Transverse colon (tissue), 3 donors: ENCODE measurements around the gene ZNF618.

ENCODE experiments used
- EP300 ChIP-seq: sonication (generic); formaldehyde crosslinking; IDR thresholded peaks from one replicate; pipeline ENCODE4 v1.6.1; 2017; ENCODE audit warnings: antibody characterized with exemption, low read depth
- TF ChIP-seq, protein P1 (sequence below), 5 experiments: fragments of 200-600 bp in 3 of 5; fragments of 450-650 bp in 2 of 5; sonication (generic) in 3 of 5; IDR thresholded peaks; 1 replicate in 2 of 5; 2 replicates in 3 of 5; pipeline ENCODE4 v1.5.1; 2016 to 2017; ENCODE audit warnings: antibody characterized with exemption in 5 of 5, inconsistent platforms in 3 of 5, mild to moderate bottlenecking in 2 of 5, moderate library complexity in 1 of 5

DNA sequence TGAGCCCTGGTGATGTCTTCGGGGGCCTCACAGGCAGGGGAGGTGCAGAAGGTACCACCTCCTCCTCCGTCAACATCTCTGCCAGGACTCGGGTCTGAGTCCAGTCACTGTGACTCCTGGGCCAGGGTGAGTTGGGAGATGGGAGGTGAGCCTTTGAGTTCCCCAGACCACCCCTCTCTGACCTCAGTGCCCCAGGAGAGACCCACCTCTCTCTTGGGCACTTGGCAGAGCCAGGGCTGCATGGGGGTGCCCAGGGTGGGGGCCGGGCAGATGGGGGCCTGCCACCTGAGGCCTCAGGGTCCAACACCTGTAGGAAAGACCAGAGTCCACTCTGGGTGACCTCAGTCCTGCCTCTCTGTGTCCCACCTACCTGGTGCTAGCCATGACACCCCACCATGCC lies 216.2 kb downstream of the ZNF618 start:
- no peak for TF ChIP-seq EP300
- TF ChIP-seq, protein P1, sequence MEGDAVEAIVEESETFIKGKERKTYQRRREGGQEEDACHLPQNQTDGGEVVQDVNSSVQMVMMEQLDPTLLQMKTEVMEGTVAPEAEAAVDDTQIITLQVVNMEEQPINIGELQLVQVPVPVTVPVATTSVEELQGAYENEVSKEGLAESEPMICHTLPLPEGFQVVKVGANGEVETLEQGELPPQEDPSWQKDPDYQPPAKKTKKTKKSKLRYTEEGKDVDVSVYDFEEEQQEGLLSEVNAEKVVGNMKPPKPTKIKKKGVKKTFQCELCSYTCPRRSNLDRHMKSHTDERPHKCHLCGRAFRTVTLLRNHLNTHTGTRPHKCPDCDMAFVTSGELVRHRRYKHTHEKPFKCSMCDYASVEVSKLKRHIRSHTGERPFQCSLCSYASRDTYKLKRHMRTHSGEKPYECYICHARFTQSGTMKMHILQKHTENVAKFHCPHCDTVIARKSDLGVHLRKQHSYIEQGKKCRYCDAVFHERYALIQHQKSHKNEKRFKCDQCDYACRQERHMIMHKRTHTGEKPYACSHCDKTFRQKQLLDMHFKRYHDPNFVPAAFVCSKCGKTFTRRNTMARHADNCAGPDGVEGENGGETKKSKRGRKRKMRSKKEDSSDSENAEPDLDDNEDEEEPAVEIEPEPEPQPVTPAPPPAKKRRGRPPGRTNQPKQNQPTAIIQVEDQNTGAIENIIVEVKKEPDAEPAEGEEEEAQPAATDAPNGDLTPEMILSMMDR (IDR thresholded peaks at IDR 0.05) = no peak
